Left lung (tissue), 10 donors: Measurements from ENCODE around the gene ZFHX3. TPM values are rescaled to one million over a fixed set of nuclear protein-coding genes. Genes with fewer than 3 reads are reported as not detected.

ENCODE experiments used
- ATAC-seq: fragments of 200-7000 bp; cut with Tn5 transposase; one replicate; pipeline ENCODE4 v1.9.1; 2020; ENCODE audit warnings: moderate library complexity
- DNase-seq, 4 donors: peaks; one replicate each; pipeline ENCODE4 v3.0.0-alpha.2; 2013 to 2020
- H3K27ac ChIP-seq, 2 donors: fragments of 200-600 bp; sonication (generic) in 1 of 2; one replicate each; pipeline versions ENCODE4 v1.5.0 to v1.8.0; 2020 to 2021
- H3K27me3 ChIP-seq, 2 donors: fragments of 200-600 bp; sonication (generic) in 1 of 2; one replicate each; pipeline versions ENCODE4 v1.5.0 to v1.8.0; 2020 to 2021
- H3K36me3 ChIP-seq, 2 donors: fragments of 200-600 bp; sonication (generic) in 1 of 2; one replicate each; pipeline versions ENCODE4 v1.5.0 to v1.8.0; 2020 to 2021
- H3K4me1 ChIP-seq, 2 donors: fragments of 200-600 bp; one replicate each; pipeline ENCODE4 v1.8.0; 2021
- H3K4me3 ChIP-seq, 2 donors: fragments of 200-600 bp; sonication (generic) in 1 of 2; one replicate each; pipeline versions ENCODE4 v1.5.0 to v1.8.0; 2020 to 2021; ENCODE audit warnings: mild to moderate bottlenecking in 1 of 2
- H3K9me3 ChIP-seq, 2 donors: fragments of 200-600 bp; sonication (generic) in 1 of 2; one replicate each; pipeline versions ENCODE4 v1.5.0 to v1.8.0; 2020 to 2021
- intact Hi-C, 2 donors: fragments of 100-400 bp; cut with DNase I; formaldehyde crosslinking; loops; one replicate each; pipeline versions ENCODE4 v1.11.2 to v1.14.2; 2022
- polyA plus RNA-seq, 6 donors: library from polyadenylated mRNA; unstranded; fragments of 120-200 nt; gene quantifications; one replicate each; pipeline ENCODE4 v1.2.1, GENCODE V29; 2013; ENCODE audit not compliant: insufficient read length in 6 of 6
- total RNA-seq, 2 donors: library from RNA; stranded (reverse); fragmentation: NEBNext Ultra II Directional; extraction: Animal tissue kit (Norgen Biotek cat#: 25700); gene quantifications; one replicate each; pipeline ENCODE4 v1.2.1, GENCODE V29; 2021
- TF ChIP-seq, protein P1 (sequence below), 2 donors: fragments of 200-600 bp; sonication (generic) in 1 of 2; IDR thresholded peaks; one replicate each; pipeline versions ENCODE4 v1.5.0 to v1.8.0; 2021; ENCODE audit warnings: antibody characterized with exemption in 2 of 2
- donor health status: DM: no; HTN: yes; CAD: no.
- donor health status: DM: no; HTN: no; CAD: no.

The ZFHX3 gene
- total and polyA plus RNA-seq, 8 donors = 21.4 to 34.7 (median 32.2) TPM

DNA sequence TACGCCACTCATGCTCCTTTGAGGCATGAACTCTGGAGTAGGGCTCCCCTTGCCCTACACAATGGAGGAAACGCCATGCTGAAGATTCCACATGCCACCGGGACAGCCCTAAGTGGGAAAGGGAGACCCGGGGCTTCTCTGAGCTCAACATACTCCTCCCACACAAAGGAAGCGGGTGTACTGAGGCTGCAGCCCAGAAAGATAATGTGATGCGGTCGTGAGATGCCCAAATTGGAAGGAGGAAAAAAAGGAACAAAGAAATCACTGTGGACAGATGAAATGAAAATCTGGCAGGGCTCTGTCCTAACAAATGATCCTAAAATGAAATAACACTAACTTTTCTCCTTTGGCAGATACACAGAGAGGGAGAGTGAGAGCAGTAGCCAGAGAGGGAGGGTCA is 182.1 kb downstream of the ZFHX3 start:
- Histone ChIP-seq H3K36me3 (no peaks in the 10 kb centered on the region), H3K9me3 (no peaks in the 10 kb centered on the region), H3K4me1 (no peaks in the 10 kb centered on the region), H3K27me3 (no peaks in the 10 kb centered on the region), H3K4me3 (no peak overlapping the region), H3K27ac (no peak overlapping the region)
- ATAC-seq (no peak), DNase-seq (no peak)
- TF ChIP-seq, protein P1, sequence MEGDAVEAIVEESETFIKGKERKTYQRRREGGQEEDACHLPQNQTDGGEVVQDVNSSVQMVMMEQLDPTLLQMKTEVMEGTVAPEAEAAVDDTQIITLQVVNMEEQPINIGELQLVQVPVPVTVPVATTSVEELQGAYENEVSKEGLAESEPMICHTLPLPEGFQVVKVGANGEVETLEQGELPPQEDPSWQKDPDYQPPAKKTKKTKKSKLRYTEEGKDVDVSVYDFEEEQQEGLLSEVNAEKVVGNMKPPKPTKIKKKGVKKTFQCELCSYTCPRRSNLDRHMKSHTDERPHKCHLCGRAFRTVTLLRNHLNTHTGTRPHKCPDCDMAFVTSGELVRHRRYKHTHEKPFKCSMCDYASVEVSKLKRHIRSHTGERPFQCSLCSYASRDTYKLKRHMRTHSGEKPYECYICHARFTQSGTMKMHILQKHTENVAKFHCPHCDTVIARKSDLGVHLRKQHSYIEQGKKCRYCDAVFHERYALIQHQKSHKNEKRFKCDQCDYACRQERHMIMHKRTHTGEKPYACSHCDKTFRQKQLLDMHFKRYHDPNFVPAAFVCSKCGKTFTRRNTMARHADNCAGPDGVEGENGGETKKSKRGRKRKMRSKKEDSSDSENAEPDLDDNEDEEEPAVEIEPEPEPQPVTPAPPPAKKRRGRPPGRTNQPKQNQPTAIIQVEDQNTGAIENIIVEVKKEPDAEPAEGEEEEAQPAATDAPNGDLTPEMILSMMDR (IDR thresholded peaks at IDR 0.05) = no peak
- intact Hi-C loops = no loop called here

DNA sequence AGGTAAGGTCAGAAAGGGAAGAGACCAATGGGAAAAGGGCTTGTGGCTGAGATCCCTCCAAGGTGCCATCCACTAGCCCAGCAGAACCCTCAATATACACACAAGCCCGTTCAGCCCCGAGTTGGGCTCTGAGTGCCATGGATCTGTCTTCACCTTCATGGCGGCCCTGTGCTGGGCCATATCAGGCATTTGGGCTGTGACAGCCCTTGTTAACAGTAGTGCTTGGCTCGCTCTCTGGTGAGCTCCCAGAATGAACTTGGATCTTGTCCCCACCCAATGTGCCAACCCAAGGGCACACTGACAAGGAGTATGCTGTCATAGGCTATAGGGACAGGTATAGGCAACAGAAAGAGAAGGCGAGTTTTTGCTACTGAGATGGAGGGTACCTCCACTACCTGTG is 182.7 kb downstream of the ZFHX3 start:
- Histone ChIP-seq H3K9me3 (no peaks in the 10 kb centered on the region), H3K4me3 (no peak overlapping the region), H3K4me1 (no peaks in the 10 kb centered on the region), H3K36me3 (no peaks in the 10 kb centered on the region), H3K27me3 (no peaks in the 10 kb centered on the region), H3K27ac (no peak overlapping the region)
- TF ChIP-seq, protein P1 (IDR thresholded peaks at IDR 0.05) = no peak
- DNase-seq (no peak), ATAC-seq (no peak)
- intact Hi-C loops = no loop called here

DNA sequence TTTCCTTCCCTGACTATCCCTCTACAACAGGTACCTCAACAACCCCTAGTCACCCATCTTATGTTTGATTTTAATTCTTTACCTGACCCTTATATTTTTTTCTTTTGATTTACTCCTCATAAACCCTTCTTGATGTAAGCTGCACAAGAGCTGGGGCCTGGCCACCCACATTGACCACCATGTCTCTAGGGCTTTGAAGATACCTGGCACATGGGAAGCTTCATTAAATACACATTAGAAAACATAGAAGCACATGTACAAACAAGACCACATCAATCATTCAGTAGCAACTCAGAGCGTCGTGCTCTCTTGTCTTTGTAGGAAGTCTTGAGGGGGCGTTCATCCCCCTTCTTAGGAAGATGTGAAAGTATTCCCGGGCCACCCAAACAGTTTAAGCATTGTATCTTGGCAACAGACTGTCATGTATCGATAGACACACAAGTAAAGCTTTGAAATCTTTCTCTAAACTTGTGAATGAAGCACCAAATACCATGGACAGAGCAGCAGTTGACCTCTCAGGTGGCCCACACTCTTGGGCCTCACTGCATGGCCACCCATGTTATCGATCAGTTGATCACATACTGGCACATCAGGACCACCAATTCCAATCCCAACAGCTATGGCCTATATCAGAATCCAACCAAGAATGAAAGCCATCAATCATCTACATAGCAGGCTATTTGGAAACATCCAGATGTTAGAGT is 183.6 kb downstream of the ZFHX3 start:
- H3K4me3 ChIP-seq = no peak overlapping the region

DNA sequence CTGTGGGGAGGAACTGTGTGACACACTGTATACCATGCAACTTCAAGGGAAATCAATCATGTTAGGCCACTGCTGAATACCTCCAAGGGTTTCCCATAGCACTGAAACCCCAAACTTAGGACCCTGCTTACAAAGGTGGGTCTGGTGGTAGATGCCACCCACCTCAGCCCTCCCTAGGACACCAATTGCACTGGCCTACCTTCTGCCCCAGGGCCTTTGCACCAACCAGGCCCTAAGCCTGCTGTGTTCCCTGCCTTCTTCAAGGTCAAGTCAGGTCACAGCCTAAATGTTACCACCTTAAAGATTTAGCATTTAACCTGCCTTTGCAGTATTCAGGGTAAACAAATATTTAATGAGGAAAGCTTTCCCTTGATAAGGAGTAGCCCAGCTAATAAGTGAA is 185.8 kb downstream of the ZFHX3 start:
- DNase-seq (no peak), ATAC-seq (no peak)
- no peak overlapping the region for H3K4me3 ChIP-seq
- H3K36me3 ChIP-seq = no peaks in the 10 kb centered on the region
- no peak overlapping the region for H3K27ac ChIP-seq
- intact Hi-C loops = no loop called here
- no peaks in the 10 kb centered on the region for H3K9me3 ChIP-seq
- no peaks in the 10 kb centered on the region for H3K4me1 ChIP-seq
- TF ChIP-seq, protein P1 (IDR thresholded peaks at IDR 0.05) = no peak
- no peaks in the 10 kb centered on the region for H3K27me3 ChIP-seq

More for the DNA sequence above, 183.6 kb downstream of the ZFHX3 start:
- ATAC-seq = no peak
- Histone ChIP-seq H3K36me3 (no peaks in the 10 kb centered on the region), H3K27ac (no peak overlapping the region), H3K4me1 (no peaks in the 10 kb centered on the region), H3K27me3 (no peaks in the 10 kb centered on the region), H3K9me3 (no peaks in the 10 kb centered on the region)
- intact Hi-C loops = no loop called here
- no peak for DNase-seq
- TF ChIP-seq, protein P1 (IDR thresholded peaks at IDR 0.05) = no peak

DNA sequence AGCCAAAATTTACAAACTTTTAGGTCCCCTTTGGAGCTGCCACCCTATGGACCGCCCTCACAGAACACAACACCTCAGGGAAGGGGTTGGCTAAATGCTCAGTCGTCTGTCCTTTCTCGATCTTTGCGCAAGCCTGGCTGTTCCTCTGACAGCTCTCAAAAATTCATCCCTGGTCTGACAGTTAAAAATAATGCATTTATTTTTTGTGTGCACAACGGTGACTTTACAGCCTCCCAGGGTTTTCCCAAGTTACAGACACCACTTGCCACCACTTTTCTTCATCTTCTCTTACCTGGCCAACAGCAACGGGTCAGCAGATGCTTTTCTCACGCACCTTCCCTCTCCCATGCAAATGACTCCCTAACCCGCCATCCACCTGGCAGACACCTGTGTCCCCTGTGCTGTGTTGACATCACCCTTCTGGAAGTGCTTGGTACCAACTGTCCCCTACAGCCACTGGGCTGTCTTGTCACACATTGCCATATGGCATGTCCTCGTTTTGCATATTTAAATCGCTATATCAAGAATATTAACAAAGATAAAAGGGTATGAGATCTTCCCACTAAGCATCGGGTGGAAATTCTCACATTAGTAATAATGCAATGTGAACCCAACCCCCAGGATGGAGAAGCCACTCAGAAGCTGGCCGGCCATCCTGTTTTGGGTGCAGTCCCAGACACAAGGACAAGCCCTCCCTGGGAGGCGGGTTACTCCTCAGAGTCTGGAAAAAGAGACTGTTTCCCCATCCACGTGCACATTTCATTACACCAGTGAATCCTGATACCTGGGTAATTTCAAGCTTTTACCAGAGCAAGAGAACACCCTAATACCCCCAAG is 187.0 kb downstream of the ZFHX3 start:
- peak; percentile 29 for ATAC-seq

More for the DNA sequence above, 187.0 kb downstream of the ZFHX3 start:
- Histone ChIP-seq H3K36me3 (no peaks in the 10 kb centered on the region), H3K27ac (no peak overlapping the region), H3K9me3 (no peaks in the 10 kb centered on the region), H3K4me3 (no peak overlapping the region), H3K4me1 (no peaks in the 10 kb centered on the region), H3K27me3 (no peaks in the 10 kb centered on the region)
- DNase-seq = no peak
- TF ChIP-seq, protein P1 (IDR thresholded peaks at IDR 0.05) = no peak
- intact Hi-C loops = no loop called here
